Tibial nerve (tissue), 4 donors: Measurements from ENCODE around the gene CCDC170. TPM values are rescaled to one million over a fixed set of nuclear protein-coding genes. Genes with fewer than 3 reads are reported as not detected.

Source experiments
- DNase-seq, 2 donors: peaks; one replicate each; pipeline ENCODE4 v3.0.0-alpha.2; 2019; ENCODE audit warnings: low spot score in 2 of 2
- H3K27ac ChIP-seq, 4 donors: fragments of 200-600 bp; sonication (generic) in 3 of 4; one replicate each; pipeline ENCODE4 v1.5.1; 2017 to 2019; ENCODE audit warnings: mild to moderate bottlenecking in 1 of 4
- H3K27me3 ChIP-seq, 2 donors: fragments of 200-600 bp; sonication (generic) in 1 of 2; one replicate each; pipeline versions ENCODE4 v1.5.1 to v1.6.0; 2017 to 2019
- H3K36me3 ChIP-seq, 3 donors: fragments of 200-600 bp; sonication (generic); one replicate each; pipeline ENCODE4 v1.5.1; 2018 to 2019
- H3K4me1 ChIP-seq, 4 donors: fragments of 200-600 bp; sonication (generic) in 3 of 4; one replicate each; pipeline ENCODE4 v1.5.1; 2017 to 2019
- H3K4me3 ChIP-seq, 4 donors: fragments of 200-600 bp; sonication (generic) in 3 of 4; one replicate each; pipeline ENCODE4 v1.5.1; 2017 to 2019; ENCODE audit warnings: mild to moderate bottlenecking in 1 of 4, moderate library complexity in 1 of 4
- H3K9me3 ChIP-seq, 4 donors: fragments of 200-600 bp; sonication (generic) in 3 of 4; one replicate each; pipeline ENCODE4 v1.5.1; 2017 to 2019
- CTCF ChIP-seq, 5 experiments: fragments of 200-600 bp in 3 of 5; fragments of 450-650 bp in 2 of 5; sonication (generic) in 3 of 5; IDR thresholded peaks; one replicate each; pipeline ENCODE4 v1.5.1; 2016 to 2019; ENCODE audit warnings: antibody characterized with exemption in 5 of 5, mild to moderate bottlenecking in 3 of 5, moderate library complexity in 2 of 5
- EP300 ChIP-seq, 2 donors: sonication (generic); formaldehyde crosslinking; IDR thresholded peaks; one replicate each; pipeline ENCODE4 v1.6.1; 2017; ENCODE audit warnings: antibody characterized with exemption in 2 of 2, mild to moderate bottlenecking in 1 of 2
- POLR2A ChIP-seq, 2 donors: fragments of 450-650 bp; IDR thresholded peaks; one replicate each; pipeline ENCODE4 v1.6.1; 2017; ENCODE audit warnings: antibody characterized with exemption in 2 of 2, mild to moderate bottlenecking in 2 of 2, moderate library complexity in 2 of 2
- WGBS, 2 donors: methylation state at CpG; one replicate each; pipeline ENCODE4 v1.1.5; 2018; 5-methylcytosine and 5-hydroxymethylcytosine counted together
- total RNA-seq, 4 donors: library from RNA; depleted of rRNA; stranded (reverse); fragments of >200 nt; gene quantifications; one replicate each; pipeline ENCODE4 v1.1.0, GENCODE V29; 2016

The CCDC170 gene
- total RNA-seq, 4 donors from 2014 or later: 0.66 to 3.3 (median 1.4) TPM

- Histone ChIP-seq H3K4me3 (no peak overlapping the region), H3K36me3 (no peaks in the 10 kb centered on the region), H3K27ac (no peak overlapping the region), H3K27me3 (no peaks in the 10 kb centered on the region), H3K9me3 (no peaks in the 10 kb centered on the region), H3K4me1 (no peaks in the 10 kb centered on the region)
- WGBS, 2 donors: 94 to 95% methylated on average over 3 of the region's 3 CpGs
- no peak for DNase-seq
- TF ChIP-seq CTCF (IDR thresholded peaks at IDR 0.05) (no peak), POLR2A (IDR thresholded peaks at IDR 0.05) (no peak), EP300 (IDR thresholded peaks at IDR 0.05) (no peak)
Measured at GRCh38 chr6:151637814-151638213, 144.0 kb downstream of the CCDC170 start.

- H3K9me3 ChIP-seq: no peaks in the 10 kb centered on the region
- H3K27ac ChIP-seq: no peak overlapping the region
- H3K4me1 ChIP-seq: no peaks in the 10 kb centered on the region
- 88 to 92% methylated on average over 1 of the region's 1 CpG for WGBS, 2 donors
- no peak for DNase-seq
- H3K4me3 ChIP-seq: no peak overlapping the region
- TF ChIP-seq EP300 (IDR thresholded peaks at IDR 0.05) (no peak), CTCF (IDR thresholded peaks at IDR 0.05) (no peak), POLR2A (IDR thresholded peaks at IDR 0.05) (no peak)
- H3K27me3 ChIP-seq: no peaks in the 10 kb centered on the region
- H3K36me3 ChIP-seq: no peaks in the 10 kb centered on the region
Measured at GRCh38 chr6:151639750-151640149, 145.9 kb downstream of the CCDC170 start.

- H3K9me3 ChIP-seq: no peaks in the 10 kb centered on the region
- no peaks in the 10 kb centered on the region for H3K4me1 ChIP-seq
- H3K27me3 ChIP-seq: no peaks in the 10 kb centered on the region
- TF ChIP-seq EP300 (IDR thresholded peaks at IDR 0.05): no peak
- TF ChIP-seq POLR2A (IDR thresholded peaks at IDR 0.05): no peak
- TF ChIP-seq CTCF (IDR thresholded peaks at IDR 0.05): no peak
- H3K4me3 ChIP-seq: no peak overlapping the region
- WGBS, 2 donors: 80 to 81% methylated on average over 3 of the region's 3 CpGs
- no peaks in the 10 kb centered on the region for H3K36me3 ChIP-seq
- DNase-seq: no peak
- no peak overlapping the region for H3K27ac ChIP-seq
Measured at GRCh38 chr6:151641028-151641427, 147.2 kb downstream of the CCDC170 start.

- H3K27ac ChIP-seq: no peak overlapping the region
- H3K4me3 ChIP-seq: no peak overlapping the region
- no peak for DNase-seq
- no peaks in the 10 kb centered on the region for H3K36me3 ChIP-seq
- H3K4me1 ChIP-seq: peaks cover 0 to 4% (median 0%) of the 10 kb centered on the region in 4 donors
- H3K27me3 ChIP-seq: no peaks in the 10 kb centered on the region
- 64 to 68% methylated on average over 11 to 12 of the region's 12 CpGs for WGBS, 2 donors
- TF ChIP-seq CTCF (IDR thresholded peaks at IDR 0.05) (no peak), POLR2A (IDR thresholded peaks at IDR 0.05) (no peak), EP300 (IDR thresholded peaks at IDR 0.05) (no peak)
- no peaks in the 10 kb centered on the region for H3K9me3 ChIP-seq
Measured at GRCh38 chr6:151647976-151648639, 154.3 kb downstream of the CCDC170 start.

GRCh38 chr6:151649835-151650234 lies 156.0 kb downstream of the CCDC170 start:
- TF ChIP-seq POLR2A (IDR thresholded peaks at IDR 0.05) (no peak), CTCF (IDR thresholded peaks at IDR 0.05) (no peak)
- DNase-seq: no peak
- WGBS, 2 donors: 87 to 88% methylated on average over 4 of the region's 4 CpGs
- Histone ChIP-seq H3K9me3 (peaks cover 0 to 6% (median 0%) of the 10 kb centered on the region in 4 donors), H3K4me1 (peaks cover 0 to 4% (median 0%) of the 10 kb centered on the region in 4 donors), H3K27me3 (no peaks in the 10 kb centered on the region), H3K27ac (no peak overlapping the region), H3K4me3 (no peak overlapping the region), H3K36me3 (no peaks in the 10 kb centered on the region)
